GM21526 (cell line): ENCODE data around the gene USP17L24.
"Not testable (repeated sequence)": the region's sequence is repeated elsewhere in the genome, so short reads cannot be mapped to it uniquely, and the experiment has no call there.

Experiments used
- ATAC-seq: cut with Tn5 transposase; IDR thresholded peaks from one replicate; pipeline ENCODE4 v1.9.1; 2021; ENCODE audit warnings: moderate library complexity; ENCODE audit not compliant: unreplicated experiment, low FRiP score

Gene USP17L24

GRCh38 chr4:9324865-9325264 lies at the start of gene USP17L24:
Gene USP17L24 (plus strand): TSS chr4:9325165. CDS start chr4:9325165, 0 bp downstream.
- not testable (repeated sequence) for ATAC-seq

GRCh38 chr4:9324191-9324590 lies 774 bp upstream of the USP17L24 start:
- not testable (repeated sequence) for ATAC-seq

GRCh38 chr4:9329611-9330010 lies 4.6 kb downstream of the USP17L24 start, which contains the start of gene USP17L25:
Gene USP17L25 (plus strand): TSS chr4:9329911. CDS start chr4:9329911, 0 bp downstream.
- ATAC-seq: not testable (repeated sequence)

- ATAC-seq: not testable (repeated sequence)
These were observed 9.4 kb downstream of the USP17L24 start, which contains the start of gene USP17L26 for GRCh38 chr4:9334358-9334757. Gene USP17L26 (plus strand): TSS chr4:9334658. CDS start chr4:9334658, 0 bp downstream.

- ATAC-seq: not testable (repeated sequence)
These were observed 14.1 kb downstream of the USP17L24 start, which contains the start of gene USP17L5 for GRCh38 chr4:9339103-9339502. Gene USP17L5 (plus strand): TSS chr4:9339403. CDS start chr4:9339403, 0 bp downstream.

- not testable (repeated sequence) for ATAC-seq
These were observed 18.9 kb downstream of the USP17L24 start, which contains the start of gene USP17L27 for GRCh38 chr4:9343848-9344247. Gene USP17L27 (plus strand): TSS chr4:9344148. CDS start chr4:9344148, 0 bp downstream.

GRCh38 chr4:9348593-9348992 lies 23.6 kb downstream of the USP17L24 start, which contains the start of gene USP17L28:
Gene USP17L28 (plus strand): TSS chr4:9348893. CDS start chr4:9348893, 0 bp downstream.
- not testable (repeated sequence) for ATAC-seq

GRCh38 chr4:9350866-9351265 lies 25.9 kb downstream of the USP17L24 start:
- not testable (repeated sequence) for ATAC-seq

- ATAC-seq: not testable (repeated sequence)
These were observed 28.4 kb downstream of the USP17L24 start, which contains the start of gene USP17L29 for GRCh38 chr4:9353338-9353737. Gene USP17L29 (plus strand): TSS chr4:9353638. CDS start chr4:9353638, 0 bp downstream.

- not testable (repeated sequence) for ATAC-seq
These were observed 37.9 kb downstream of the USP17L24 start, which contains the start of gene USP17L30 for GRCh38 chr4:9362829-9363228. Gene USP17L30 (plus strand): TSS chr4:9363129. CDS start chr4:9363129, 0 bp downstream.
